ENCODE data around the gene CBX5.

The CBX5 gene

GRCh38 chr12:54304187-54304810 lies 24.4 kb upstream of the CBX5 start:
- H3K27me3 ChIP-seq (ENCODE audit: control insufficient read depth, insufficient read depth, low read length, poor library complexity, severe bottlenecking) = no peaks in the 10 kb centered on the region
- H3K4me3 ChIP-seq (ENCODE audit: insufficient read depth, low read depth, low read length) = no peak overlapping the region
- peaks cover 18% of the 10 kb centered on the region for H3K4me1 ChIP-seq (ENCODE audit: control insufficient read depth, insufficient read depth, low read length)
- no peaks in the 10 kb centered on the region for H3K9me3 ChIP-seq (ENCODE audit: control insufficient read depth, low read length)
- H3K36me3 ChIP-seq (ENCODE audit: control insufficient read depth, insufficient read depth, low read length) = no peaks in the 10 kb centered on the region
- 42 to 45% methylated on average over 12 of the region's 12 CpGs for WGBS, 2 experiments
- H3K27ac ChIP-seq (ENCODE audit: insufficient read depth, low read depth, low read length, poor library complexity, severe bottlenecking) = no peak overlapping the region

DNA sequence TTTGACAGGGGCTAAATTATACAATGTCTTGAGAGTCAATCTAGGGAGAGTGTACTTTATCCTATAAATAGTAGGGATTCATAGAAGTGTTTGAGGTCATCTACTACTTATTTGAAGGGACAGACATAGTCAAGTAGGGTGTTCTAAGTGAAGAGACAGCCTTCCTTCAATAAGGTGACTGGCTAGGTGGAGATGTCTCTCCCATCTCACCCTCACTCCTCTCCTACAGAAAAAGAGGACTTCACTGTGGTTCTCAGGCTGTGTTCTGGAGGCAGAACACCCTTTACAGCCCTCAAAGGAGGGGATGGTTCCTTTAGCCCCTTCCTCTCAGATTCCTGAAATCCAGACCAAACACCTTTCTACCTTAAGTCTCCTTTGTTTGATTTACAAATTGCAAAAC lies 23.7 kb upstream of the CBX5 start:
- Histone ChIP-seq H3K4me1 (ENCODE audit: control insufficient read depth, insufficient read depth, low read length) (peaks cover 18% of the 10 kb centered on the region), H3K9me3 (ENCODE audit: control insufficient read depth, low read length) (no peaks in the 10 kb centered on the region), H3K4me3 (ENCODE audit: insufficient read depth, low read depth, low read length) (no peak overlapping the region), H3K27ac (ENCODE audit: insufficient read depth, low read depth, low read length, poor library complexity, severe bottlenecking) (no peak overlapping the region), H3K27me3 (ENCODE audit: control insufficient read depth, insufficient read depth, low read length, poor library complexity, severe bottlenecking) (no peaks in the 10 kb centered on the region), H3K36me3 (ENCODE audit: control insufficient read depth, insufficient read depth, low read length) (no peaks in the 10 kb centered on the region)

DNA sequence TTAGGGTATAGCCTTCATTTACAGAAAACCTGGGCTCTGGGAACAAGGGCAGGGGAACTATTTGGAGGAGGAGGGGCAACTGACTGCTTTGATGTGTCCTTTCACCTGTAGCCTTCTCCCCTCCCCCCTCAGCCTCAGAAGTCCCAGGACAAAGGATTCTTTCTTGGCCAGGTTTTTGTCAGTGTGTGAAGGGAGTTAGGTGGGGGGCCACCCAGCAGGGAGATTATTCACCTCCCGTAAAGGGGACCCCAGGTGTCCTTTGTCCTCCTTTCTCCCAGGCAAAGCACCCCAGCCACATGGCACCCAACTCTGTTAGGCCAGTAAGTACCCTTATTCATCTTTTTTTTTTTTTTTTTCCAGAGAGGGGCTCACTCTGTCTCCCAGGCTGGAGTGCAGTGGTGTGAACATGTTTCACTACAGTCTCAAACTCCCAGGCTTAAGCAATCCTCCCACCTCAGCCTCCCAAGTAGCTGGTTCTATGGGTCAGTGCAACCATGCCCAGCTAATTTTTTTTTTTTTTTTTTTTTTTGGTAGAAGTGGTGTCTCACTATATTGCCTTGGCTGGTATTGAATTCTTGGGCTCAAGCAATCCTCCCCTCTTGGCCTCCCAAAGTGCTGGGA lies 21.6 kb upstream of the CBX5 start:
- Histone ChIP-seq H3K9me3 (ENCODE audit: control insufficient read depth, low read length) (no peaks in the 10 kb centered on the region), H3K4me1 (ENCODE audit: control insufficient read depth, insufficient read depth, low read length) (peaks cover 18% of the 10 kb centered on the region), H3K4me3 (ENCODE audit: insufficient read depth, low read depth, low read length) (peak overlapping the region; percentile 13), H3K27ac (ENCODE audit: insufficient read depth, low read depth, low read length, poor library complexity, severe bottlenecking) (no peak overlapping the region), H3K36me3 (ENCODE audit: control insufficient read depth, insufficient read depth, low read length) (no peaks in the 10 kb centered on the region), H3K27me3 (ENCODE audit: control insufficient read depth, insufficient read depth, low read length, poor library complexity, severe bottlenecking) (no peaks in the 10 kb centered on the region)
- WGBS, 2 experiments = 23 to 25% methylated on average over 1 of the region's 1 CpG

DNA sequence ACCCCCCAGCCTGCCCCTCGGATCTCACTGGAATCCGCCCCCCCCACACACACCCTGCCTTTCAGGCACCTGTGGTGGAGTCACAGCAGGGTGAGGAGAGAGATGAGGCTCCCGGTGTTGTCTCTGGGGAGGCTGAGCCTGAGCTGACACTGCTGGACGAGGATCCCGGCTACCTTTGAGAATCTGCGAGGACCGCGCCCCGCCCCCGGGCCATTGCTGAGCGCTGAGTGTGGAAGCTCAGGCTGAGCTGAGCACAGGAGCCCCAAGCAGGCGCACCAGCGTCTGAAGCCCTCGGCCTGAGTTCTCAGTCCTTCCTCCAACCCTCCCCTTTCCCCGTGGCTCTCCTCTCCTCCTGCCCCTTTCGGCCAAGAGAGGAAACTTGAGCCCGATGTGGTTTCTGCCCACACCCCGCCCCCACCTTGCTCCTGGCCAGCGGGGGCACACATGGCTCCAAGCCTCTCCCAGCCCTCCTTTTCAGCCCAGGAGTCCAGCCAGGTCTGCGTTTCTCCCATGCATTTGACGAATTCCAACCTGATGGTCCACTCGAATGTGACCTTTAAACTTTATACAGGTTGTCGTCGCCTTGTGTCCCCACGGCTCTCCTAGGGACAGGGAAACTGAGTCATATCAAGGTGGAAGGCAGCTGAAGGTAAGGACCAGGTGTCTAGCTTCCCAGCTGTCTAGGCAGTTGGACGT lies 21.0 kb upstream of the CBX5 start, which contains the start of gene NFE2:
TSS of gene NFE2 (minus strand) at position 284 of the 696 bp plus-strand sequence. CDS start 5,767 bp downstream, outside the sequence.
- Histone ChIP-seq H3K9me3 (ENCODE audit: control insufficient read depth, low read length) (no peaks in the 10 kb centered on the region), H3K27me3 (ENCODE audit: control insufficient read depth, insufficient read depth, low read length, poor library complexity, severe bottlenecking) (no peaks in the 10 kb centered on the region), H3K36me3 (ENCODE audit: control insufficient read depth, insufficient read depth, low read length) (no peaks in the 10 kb centered on the region), H3K4me1 (ENCODE audit: control insufficient read depth, insufficient read depth, low read length) (peaks cover 18% of the 10 kb centered on the region), H3K27ac (ENCODE audit: insufficient read depth, low read depth, low read length, poor library complexity, severe bottlenecking) (no peak within 1 kb of the TSS), H3K4me3 (ENCODE audit: insufficient read depth, low read depth, low read length) (peak within 1 kb of the TSS; percentile 26)
- 2 to 4% methylated on average over 25 of the region's 26 CpGs for WGBS, 2 experiments

DNA sequence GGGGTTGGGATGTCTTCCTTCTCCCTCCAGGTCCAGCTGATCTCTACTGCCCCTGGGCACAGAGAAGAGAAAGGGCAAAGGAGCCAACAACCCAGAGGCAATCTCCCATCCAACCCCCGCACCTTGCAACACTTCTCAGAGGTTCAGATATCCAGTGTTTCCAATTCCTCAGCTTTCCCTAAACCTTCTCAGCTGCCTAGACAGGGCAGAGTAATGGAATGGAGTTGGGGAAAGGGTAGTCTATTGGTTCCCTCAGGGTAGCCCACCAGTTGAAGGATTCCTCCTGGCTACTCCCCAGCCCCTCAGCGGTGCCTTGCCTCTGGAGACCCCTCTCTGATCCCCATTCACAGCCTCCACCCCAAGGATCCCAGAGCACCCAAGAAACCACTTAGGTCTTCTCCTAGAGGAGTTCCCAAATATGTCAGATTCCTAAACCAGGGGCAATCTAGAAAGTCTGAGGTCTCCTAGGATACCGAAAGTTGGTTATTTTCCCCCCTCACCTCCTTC lies 20.4 kb upstream of the CBX5 start:
- no peaks in the 10 kb centered on the region for H3K36me3 ChIP-seq (ENCODE audit: control insufficient read depth, insufficient read depth, low read length)
- no peaks in the 10 kb centered on the region for H3K27me3 ChIP-seq (ENCODE audit: control insufficient read depth, insufficient read depth, low read length, poor library complexity, severe bottlenecking)
- WGBS, 2 experiments = 56 to 73% methylated on average over 3 of the region's 3 CpGs
- no peaks in the 10 kb centered on the region for H3K9me3 ChIP-seq (ENCODE audit: control insufficient read depth, low read length)
- peaks cover 18% of the 10 kb centered on the region for H3K4me1 ChIP-seq (ENCODE audit: control insufficient read depth, insufficient read depth, low read length)
- no peak overlapping the region for H3K27ac ChIP-seq (ENCODE audit: insufficient read depth, low read depth, low read length, poor library complexity, severe bottlenecking)
- H3K4me3 ChIP-seq (ENCODE audit: insufficient read depth, low read depth, low read length) = peak overlapping the region; percentile 26

- Histone ChIP-seq H3K27me3 (ENCODE audit: control insufficient read depth, insufficient read depth, low read length, poor library complexity, severe bottlenecking) (no peaks in the 10 kb centered on the region), H3K36me3 (ENCODE audit: control insufficient read depth, insufficient read depth, low read length) (no peaks in the 10 kb centered on the region), H3K9me3 (ENCODE audit: control insufficient read depth, low read length) (no peaks in the 10 kb centered on the region), H3K4me3 (ENCODE audit: insufficient read depth, low read depth, low read length) (no peak overlapping the region), H3K27ac (ENCODE audit: insufficient read depth, low read depth, low read length, poor library complexity, severe bottlenecking) (no peak overlapping the region), H3K4me1 (ENCODE audit: control insufficient read depth, insufficient read depth, low read length) (peaks cover 18% of the 10 kb centered on the region)
- WGBS, 2 experiments = 75 to 78% methylated on average over 8 of the region's 8 CpGs
These were observed 19.7 kb upstream of the CBX5 start for GRCh38 chr12:54299515-54300224.

DNA sequence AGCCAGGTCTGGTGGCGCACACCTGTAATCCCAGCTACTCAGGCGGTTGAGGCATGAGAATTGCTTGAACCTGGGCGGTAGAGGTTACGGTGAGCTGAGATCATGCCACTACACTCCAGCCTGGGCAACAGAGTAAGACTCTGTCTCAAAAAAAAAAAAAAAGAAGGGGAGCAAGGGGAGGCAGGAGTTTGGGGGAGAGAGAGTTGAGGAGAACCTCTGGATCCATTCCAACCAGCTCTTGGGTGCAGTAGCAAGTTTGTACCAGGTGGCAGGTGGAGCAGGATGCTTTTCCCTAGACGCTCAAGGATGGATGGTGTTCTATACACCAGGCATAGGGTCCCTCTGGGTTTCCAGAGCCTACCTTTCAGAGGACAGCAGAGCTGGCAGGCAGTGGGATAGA lies 19.0 kb upstream of the CBX5 start:
- Histone ChIP-seq H3K4me1 (ENCODE audit: control insufficient read depth, insufficient read depth, low read length) (peaks cover 12% of the 10 kb centered on the region), H3K27me3 (ENCODE audit: control insufficient read depth, insufficient read depth, low read length, poor library complexity, severe bottlenecking) (no peaks in the 10 kb centered on the region), H3K9me3 (ENCODE audit: control insufficient read depth, low read length) (no peaks in the 10 kb centered on the region), H3K36me3 (ENCODE audit: control insufficient read depth, insufficient read depth, low read length) (no peaks in the 10 kb centered on the region), H3K4me3 (ENCODE audit: insufficient read depth, low read depth, low read length) (no peak overlapping the region), H3K27ac (ENCODE audit: insufficient read depth, low read depth, low read length, poor library complexity, severe bottlenecking) (no peak overlapping the region)
- WGBS, 2 experiments = 91 to 98% methylated on average over 5 of the region's 5 CpGs

DNA sequence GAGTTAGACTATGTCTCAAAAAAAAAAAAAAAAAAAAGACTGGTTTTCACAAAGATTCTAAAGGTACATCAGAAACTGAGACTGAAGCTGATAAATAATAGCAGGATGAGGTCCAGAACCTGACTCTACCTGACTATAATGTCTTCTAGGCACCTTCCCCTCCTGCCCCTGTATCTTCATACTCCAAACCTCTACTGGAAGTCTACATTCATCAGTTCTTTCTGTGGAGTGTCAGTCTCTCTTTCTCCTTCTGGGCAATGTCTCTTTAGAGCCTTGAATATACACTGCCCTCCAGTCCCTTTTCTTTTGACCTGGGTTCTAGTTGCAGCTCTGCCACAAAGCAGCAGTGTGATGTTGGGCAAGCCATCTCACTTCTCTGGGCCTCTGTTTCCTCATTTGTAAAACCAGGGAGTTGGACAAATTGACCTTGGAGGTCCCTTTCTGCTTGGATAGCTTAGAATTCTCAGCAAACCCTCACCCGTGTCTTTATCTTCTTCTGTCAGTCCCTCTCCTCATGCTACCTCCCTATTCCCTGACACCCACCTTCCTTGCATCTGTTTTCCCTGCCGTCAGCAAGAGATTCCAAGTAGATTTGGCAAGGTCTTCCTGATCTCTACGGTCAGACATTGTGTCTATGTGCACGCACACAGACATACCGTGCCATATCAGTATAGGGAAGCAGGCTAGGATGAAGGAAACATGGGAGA lies 16.6 kb upstream of the CBX5 start:
- Histone ChIP-seq H3K36me3 (ENCODE audit: control insufficient read depth, insufficient read depth, low read length) (no peaks in the 10 kb centered on the region), H3K27ac (ENCODE audit: insufficient read depth, low read depth, low read length, poor library complexity, severe bottlenecking) (no peak overlapping the region), H3K9me3 (ENCODE audit: control insufficient read depth, low read length) (no peaks in the 10 kb centered on the region), H3K4me1 (ENCODE audit: control insufficient read depth, insufficient read depth, low read length) (peaks cover 10% of the 10 kb centered on the region), H3K4me3 (ENCODE audit: insufficient read depth, low read depth, low read length) (no peak overlapping the region), H3K27me3 (ENCODE audit: control insufficient read depth, insufficient read depth, low read length, poor library complexity, severe bottlenecking) (no peaks in the 10 kb centered on the region)
- WGBS, 2 experiments = 90 to 94% methylated on average over 5 of the region's 5 CpGs

- H3K4me1 ChIP-seq (ENCODE audit: control insufficient read depth, insufficient read depth, low read length) = peaks cover 3% of the 10 kb centered on the region
- no peaks in the 10 kb centered on the region for H3K9me3 ChIP-seq (ENCODE audit: control insufficient read depth, low read length)
- no peak overlapping the region for H3K4me3 ChIP-seq (ENCODE audit: insufficient read depth, low read depth, low read length)
- 89 to 90% methylated on average over 9 of the region's 9 CpGs for WGBS, 2 experiments
- no peak overlapping the region for H3K27ac ChIP-seq (ENCODE audit: insufficient read depth, low read depth, low read length, poor library complexity, severe bottlenecking)
- no peaks in the 10 kb centered on the region for H3K36me3 ChIP-seq (ENCODE audit: control insufficient read depth, insufficient read depth, low read length)
- H3K27me3 ChIP-seq (ENCODE audit: control insufficient read depth, insufficient read depth, low read length, poor library complexity, severe bottlenecking) = no peaks in the 10 kb centered on the region
These were observed 15.1 kb upstream of the CBX5 start for GRCh38 chr12:54294953-54295566.
